A673 (cell line): ENCODE results near the gene CEACAM18. TPM values are rescaled to one million over a fixed set of nuclear protein-coding genes. Genes with fewer than 3 reads are reported as not detected.
"Not testable (repeated sequence)": the region's sequence is repeated elsewhere in the genome, so short reads cannot be mapped to it uniquely, and the experiment has no call there.

ENCODE experiments used
- BruUV-seq: library from RNA; stranded (reverse); fragments of 400-500 nt; replicated peaks from 2 replicates; lab custom pipeline; 2021; lab: Mats Ljungman, UMichigan
- CTCF ChIA-PET: fragments of 300-600 bp; sonication (Branson Sonifier 250); formaldehyde crosslinking; loops from one replicate; lab custom pipeline; 2022; ENCODE audit warnings: antibody characterized with exemption; lab: Charles Lee
- POLR2A ChIA-PET: fragments of 300-600 bp; sonication (Branson Sonifier 250); formaldehyde crosslinking; loops from one replicate; lab custom pipeline; 2022; ENCODE audit warnings: antibody characterized with exemption; ENCODE audit not compliant: low non-redundant PET; lab: Charles Lee
- DNase-seq: peaks from one replicate; pipeline ENCODE4 v3.0.0-alpha.2; 2015; ENCODE audit warnings: low spot score
- H3K27ac ChIP-seq: fragments of 200-600 bp; sonication (generic); 2 replicates; pipeline ENCODE4 v1.5.1; 2016; ENCODE audit warnings: mixed run types, low read depth, mild to moderate bottlenecking, mixed read lengths, antibody characterized with exemption, low read length; ENCODE audit not compliant: poor library complexity, severe bottlenecking
- H3K27me3 ChIP-seq: fragments of 200-600 bp; sonication (generic); replicated peaks from 2 replicates; pipeline ENCODE4 v1.6.1; 2017; ENCODE audit warnings: mixed run types, low read depth, mild to moderate bottlenecking, mixed read lengths, antibody characterized with exemption, low read length; ENCODE audit not compliant: insufficient read depth, poor library complexity
- H3K36me3 ChIP-seq: fragments of 200-600 bp; sonication (generic); 2 replicates; pipeline ENCODE4 v1.6.1; 2016; ENCODE audit warnings: mixed run types, mild to moderate bottlenecking, mixed read lengths, antibody characterized with exemption, low read length; ENCODE audit not compliant: insufficient read depth, poor library complexity, severe bottlenecking
- H3K4me1 ChIP-seq: fragments of 200-600 bp; sonication (generic); 2 replicates; pipeline ENCODE4 v1.6.1; 2017; ENCODE audit warnings: mixed run types, mild to moderate bottlenecking, mixed read lengths, antibody characterized with exemption, low read length; ENCODE audit not compliant: insufficient read depth, poor library complexity, severe bottlenecking
- H3K4me3 ChIP-seq: fragments of 200-600 bp; sonication (generic); 2 replicates; pipeline ENCODE4 v1.5.1; 2016; ENCODE audit warnings: low read depth, mixed run types, mild to moderate bottlenecking, mixed read lengths, low read length; ENCODE audit not compliant: poor library complexity, severe bottlenecking
- H3K9me3 ChIP-seq: fragments of 200-600 bp; sonication (generic); 2 replicates; pipeline ENCODE4 v1.6.1; 2016; ENCODE audit warnings: mixed run types, low read depth, mild to moderate bottlenecking, mixed read lengths, antibody characterized with exemption, low read length; ENCODE audit not compliant: poor library complexity, severe bottlenecking
- CTCF ChIP-seq: fragments of 300-800, 200-600 bp; sonication (generic); conservative IDR thresholded peaks from 2 replicates; pipeline ENCODE4 v1.5.1; 2017; ENCODE audit warnings: low read depth, mild to moderate bottlenecking, antibody characterized with exemption, low read length, moderate library complexity, mixed read lengths
- EZH2 ChIP-seq: fragments of 200-600 bp; sonication (generic); IDR thresholded peaks from 2 replicates; pipeline ENCODE4 v1.6.1; 2017; ENCODE audit warnings: borderline replicate concordance, low read depth, mild to moderate bottlenecking, mixed read lengths, antibody characterized with exemption, low read length; ENCODE audit not compliant: poor library complexity, severe bottlenecking
- intact Hi-C: fragments of 100-400 bp; cut with micrococcal nuclease; formaldehyde crosslinking; loops from one replicate; pipeline ENCODE4 v1.10.0; 2022; ENCODE audit not compliant: unreplicated experiment
- total RNA-seq: library from RNA; stranded (reverse); gene quantifications from 2 replicates; pipeline ENCODE4 v1.2.3, GENCODE V29; 2021

The CEACAM18 gene
- total RNA-seq, 1 experiment from 2014 or later: not detected

DNA sequence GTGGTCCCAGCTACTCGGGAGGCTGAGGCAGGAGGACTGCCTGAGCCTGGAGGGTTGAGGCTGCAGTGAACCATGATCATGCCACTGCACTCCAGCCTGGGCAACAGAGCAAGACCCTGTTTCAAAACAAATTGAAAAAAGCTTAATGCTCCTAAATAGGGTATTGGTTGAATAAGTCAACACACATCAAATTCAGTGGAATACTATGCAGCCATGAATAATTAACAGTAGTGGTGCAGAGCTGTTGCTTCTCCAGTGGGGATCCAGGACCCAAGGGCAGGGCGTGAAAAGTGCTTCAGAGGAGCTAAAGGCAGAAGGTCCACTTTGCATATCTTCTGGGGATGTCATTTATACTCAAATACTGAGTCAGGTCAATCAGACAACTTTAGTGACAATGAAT is 38.3 kb upstream of the CEACAM18 start:
- CTCF ChIA-PET: no interaction called here
- intact Hi-C loops: no loop called here
- H3K9me3 ChIP-seq: no peaks in the 10 kb centered on the region
- peaks cover 57% of the 10 kb centered on the region for H3K27me3 ChIP-seq
- H3K36me3 ChIP-seq: no peaks in the 10 kb centered on the region
- TF ChIP-seq EZH2: no peak
- no peak for TF ChIP-seq CTCF
- H3K4me1 ChIP-seq: no peaks in the 10 kb centered on the region
- no peak overlapping the region for H3K27ac ChIP-seq
- POLR2A ChIA-PET: no interaction called here
- no TSS peak for BruUV-seq
- no peak overlapping the region for H3K4me3 ChIP-seq
- no peak for DNase-seq

DNA sequence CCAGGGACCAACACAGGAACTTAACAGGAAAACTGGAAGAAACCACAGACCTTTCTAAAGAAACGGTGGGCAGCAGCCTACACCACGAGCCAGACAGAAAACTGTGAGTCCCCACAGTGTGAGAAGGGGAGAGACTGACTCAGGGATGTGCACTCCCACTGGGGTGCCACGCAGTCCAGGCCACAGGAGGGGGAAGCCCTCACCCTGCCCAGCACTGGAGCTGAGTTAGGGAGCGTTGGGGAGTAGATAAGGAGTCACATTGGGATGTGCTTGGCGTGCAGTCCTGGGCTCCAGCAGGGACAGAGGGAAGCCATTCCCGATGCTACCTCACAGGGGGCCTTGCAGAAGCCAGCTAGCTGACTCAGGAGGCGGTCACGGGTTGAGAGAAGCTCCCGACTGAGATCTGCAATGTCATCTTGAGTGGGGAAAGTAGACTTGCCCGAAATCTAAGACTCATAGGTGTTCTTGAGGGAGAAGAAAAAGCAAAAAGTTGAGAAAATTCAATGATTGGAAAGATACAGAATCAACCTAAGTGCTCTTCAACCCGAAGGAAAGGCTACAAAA is 37.4 kb upstream of the CEACAM18 start:
- Histone ChIP-seq H3K27me3 (peaks cover 50% of the 10 kb centered on the region), H3K36me3 (no peaks in the 10 kb centered on the region), H3K4me1 (no peaks in the 10 kb centered on the region), H3K4me3 (no peak overlapping the region), H3K9me3 (no peaks in the 10 kb centered on the region), H3K27ac (no peak overlapping the region)
- ChIA-PET POLR2A (no interaction called here), CTCF (no interaction called here)
- no peak for DNase-seq
- BruUV-seq: no TSS peak
- no peak for TF ChIP-seq CTCF
- TF ChIP-seq EZH2: no peak
- intact Hi-C loops: no loop called here

- H3K27me3 ChIP-seq: peaks cover 49% of the 10 kb centered on the region
- no peaks in the 10 kb centered on the region for H3K4me1 ChIP-seq
- CTCF ChIA-PET: no interaction called here
- DNase-seq: no peak
- no peak for TF ChIP-seq EZH2
- no peak for TF ChIP-seq CTCF
- intact Hi-C loops: no loop called here
- H3K9me3 ChIP-seq: no peaks in the 10 kb centered on the region
- H3K27ac ChIP-seq: no peak overlapping the region
- no TSS peak for BruUV-seq
- POLR2A ChIA-PET: no interaction called here
- H3K4me3 ChIP-seq: no peak overlapping the region
- H3K36me3 ChIP-seq: no peaks in the 10 kb centered on the region
These were observed 36.6 kb upstream of the CEACAM18 start for GRCh38 chr19:51441410-51442390.

GRCh38 chr19:51447510-51447909 is 30.8 kb upstream of the CEACAM18 start:
- POLR2A ChIA-PET, H3K4me3 ChIP-seq, BruUV-seq: not testable (repeated sequence)

More at GRCh38 chr19:51447510-51447909, 30.8 kb upstream of the CEACAM18 start:
- H3K27ac ChIP-seq, H3K4me1 ChIP-seq, intact Hi-C loops, CTCF ChIA-PET, H3K36me3 ChIP-seq, H3K9me3 ChIP-seq, DNase-seq: not testable (repeated sequence)
- peaks cover 40% of the 10 kb centered on the region for H3K27me3 ChIP-seq
